ENCODE measurements around the gene DUT. TPM values are rescaled to one million over a fixed set of nuclear protein-coding genes. Genes with fewer than 3 reads are reported as not detected.

Gene DUT
- total and polyA plus RNA-seq, 2 experiments from 2014 or later: 88.8 to 198 TPM

GRCh38 chr15:48371550-48371949, 40.3 kb downstream of the DUT start:
- H3K27me3 ChIP-seq: peaks cover 12% of the 10 kb centered on the region
- H3K9me3 ChIP-seq (ENCODE audit: low read depth): no peaks in the 10 kb centered on the region
- H3K4me3 ChIP-seq: no peak overlapping the region
- H3K36me3 ChIP-seq: no peaks in the 10 kb centered on the region
- no peaks in the 10 kb centered on the region for H3K4me1 ChIP-seq (ENCODE audit: low read depth)
- DNase-seq (ENCODE audit: low read depth in 1 of 2, low spot score in 1 of 2): no peak
- no peak for TF ChIP-seq CTCF (IDR thresholded peaks at IDR 0.05; ENCODE audit: low read depth, low read length)
- H3K27ac ChIP-seq: no peak overlapping the region

GRCh38 chr15:48371961-48372360, 40.7 kb downstream of the DUT start:
- no peaks in the 10 kb centered on the region for H3K9me3 ChIP-seq (ENCODE audit: low read depth)
- H3K36me3 ChIP-seq: no peaks in the 10 kb centered on the region
- H3K4me1 ChIP-seq (ENCODE audit: low read depth): no peaks in the 10 kb centered on the region
- no peak for DNase-seq (ENCODE audit: low read depth in 1 of 2, low spot score in 1 of 2)
- no peak overlapping the region for H3K27ac ChIP-seq
- no peak for TF ChIP-seq CTCF (IDR thresholded peaks at IDR 0.05; ENCODE audit: low read depth, low read length)
- peaks cover 12% of the 10 kb centered on the region for H3K27me3 ChIP-seq
- H3K4me3 ChIP-seq: no peak overlapping the region

- Histone ChIP-seq H3K4me1 (ENCODE audit: low read depth) (no peaks in the 10 kb centered on the region), H3K9me3 (ENCODE audit: low read depth) (no peaks in the 10 kb centered on the region), H3K36me3 (no peaks in the 10 kb centered on the region), H3K4me3 (no peak overlapping the region), H3K27ac (no peak overlapping the region), H3K27me3 (peaks cover 12% of the 10 kb centered on the region)
- DNase-seq (ENCODE audit: low read depth in 1 of 2, low spot score in 1 of 2): peak in 1 of 2 donors; percentile 87
- no peak for TF ChIP-seq CTCF (IDR thresholded peaks at IDR 0.05; ENCODE audit: low read depth, low read length)
Measured at GRCh38 chr15:48373821-48374451, 42.7 kb downstream of the DUT start.

- no peak for TF ChIP-seq CTCF (IDR thresholded peaks at IDR 0.05; ENCODE audit: low read depth, low read length)
- Histone ChIP-seq H3K27ac (no peak overlapping the region), H3K27me3 (peaks cover 12% of the 10 kb centered on the region), H3K9me3 (ENCODE audit: low read depth) (no peaks in the 10 kb centered on the region), H3K4me1 (ENCODE audit: low read depth) (no peaks in the 10 kb centered on the region), H3K4me3 (no peak overlapping the region), H3K36me3 (no peaks in the 10 kb centered on the region)
- peak in 1 of 2 donors; percentile 58 for DNase-seq (ENCODE audit: low read depth in 1 of 2, low spot score in 1 of 2)
Measured at GRCh38 chr15:48374472-48374871, 43.2 kb downstream of the DUT start.

DNA sequence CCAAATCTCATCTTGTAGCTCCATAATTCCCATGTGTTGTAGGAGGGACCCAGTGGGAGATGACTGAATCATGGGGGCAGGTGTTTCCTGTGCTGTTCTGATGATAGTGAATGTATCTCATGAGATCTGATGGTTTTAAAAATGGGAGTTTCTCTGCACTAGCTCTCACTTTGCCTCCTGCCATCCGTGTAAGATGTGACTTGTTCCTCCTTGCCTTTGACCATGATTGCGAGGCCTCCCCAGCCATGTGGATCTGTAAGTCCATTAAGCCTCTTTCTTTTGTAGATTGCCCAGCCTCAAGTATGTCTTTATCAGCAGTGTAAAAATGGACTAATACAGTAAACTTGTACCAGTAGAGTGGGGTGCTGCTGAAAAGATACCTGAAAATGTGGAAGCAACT, 44.5 kb downstream of the DUT start:
- H3K4me3 ChIP-seq: no peak overlapping the region
- H3K4me1 ChIP-seq (ENCODE audit: low read depth): no peaks in the 10 kb centered on the region

More for the DNA sequence above, 44.5 kb downstream of the DUT start:
- Histone ChIP-seq H3K9me3 (ENCODE audit: low read depth) (no peaks in the 10 kb centered on the region), H3K36me3 (no peaks in the 10 kb centered on the region), H3K27ac (no peak overlapping the region), H3K27me3 (peaks cover 12% of the 10 kb centered on the region)
- no peak for TF ChIP-seq CTCF (IDR thresholded peaks at IDR 0.05; ENCODE audit: low read depth, low read length)
- DNase-seq (ENCODE audit: low read depth in 1 of 2, low spot score in 1 of 2): no peak
